Loucy (cell line): ENCODE results near the gene PAM16.

Source experiments
- CTCF ChIP-seq: fragments of 200-600 bp; sonication (generic); conservative IDR thresholded peaks from 2 replicates; pipeline ENCODE4 v1.5.1; 2014; ENCODE audit warnings: mild to moderate bottlenecking, antibody characterized with exemption, low read length
- EZH2phosphoT487 ChIP-seq: fragments of 200-600 bp; IDR thresholded peaks from 2 replicates; pipeline ENCODE4 v1.6.1; 2018; ENCODE audit warnings: antibody characterized with exemption, mild to moderate bottlenecking, moderate library complexity, borderline replicate concordance

DNA sequence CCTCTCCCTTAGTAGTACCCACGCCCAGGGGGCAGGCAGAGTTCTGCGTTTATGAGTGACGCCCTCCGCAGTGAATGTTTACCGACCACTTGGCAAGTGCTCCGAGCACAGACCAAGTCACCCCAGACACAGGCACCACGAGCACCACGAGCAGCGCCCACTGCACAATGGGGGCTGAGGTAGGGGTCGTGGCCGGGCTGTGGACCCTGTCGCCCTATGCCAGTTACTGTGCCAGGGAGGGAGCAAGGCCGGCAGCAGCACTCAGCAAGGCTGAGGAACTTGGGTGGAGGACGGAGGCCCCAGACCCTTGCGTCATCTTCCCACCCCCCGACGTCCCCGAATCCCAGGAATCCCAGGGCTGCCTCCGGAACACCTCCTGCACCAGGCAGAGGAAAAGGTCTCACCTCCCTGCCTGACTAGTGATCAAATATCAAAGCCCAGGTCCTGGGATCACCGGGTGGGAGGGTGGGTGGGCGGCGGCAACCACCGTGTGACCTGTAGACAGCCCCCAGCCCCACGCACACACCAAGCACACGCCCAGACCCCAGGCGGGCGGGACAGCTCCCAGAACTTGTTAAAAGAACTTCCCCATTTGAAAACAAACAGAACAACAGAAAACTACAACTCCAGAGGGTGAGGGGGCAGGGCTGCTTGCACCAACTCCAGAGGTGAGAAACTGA lies 25.9 kb upstream of the PAM16 start:
- TF ChIP-seq CTCF, result no peak
- TF ChIP-seq EZH2phosphoT487, result no peak
